SU-DHL-6 (cell line): ENCODE results near the gene HSD11B2.

Source experiments
- CTCF ChIP-seq: fragments of 200-600 bp; sonication (generic); IDR thresholded peaks from one replicate; pipeline ENCODE4 v1.5.1; 2017; ENCODE audit warnings: antibody characterized with exemption, mild to moderate bottlenecking, low read length, moderate library complexity; ENCODE audit not compliant: insufficient read depth, poor library complexity, severe bottlenecking
- EZH2phosphoT487 ChIP-seq: fragments of 200-600 bp; sonication (generic), shearing (Covaris generic); conservative IDR thresholded peaks from 2 replicates; pipeline ENCODE4 v1.6.1; 2018; ENCODE audit warnings: mild to moderate bottlenecking, antibody characterized with exemption, low read length, moderate library complexity, mixed read lengths

DNA sequence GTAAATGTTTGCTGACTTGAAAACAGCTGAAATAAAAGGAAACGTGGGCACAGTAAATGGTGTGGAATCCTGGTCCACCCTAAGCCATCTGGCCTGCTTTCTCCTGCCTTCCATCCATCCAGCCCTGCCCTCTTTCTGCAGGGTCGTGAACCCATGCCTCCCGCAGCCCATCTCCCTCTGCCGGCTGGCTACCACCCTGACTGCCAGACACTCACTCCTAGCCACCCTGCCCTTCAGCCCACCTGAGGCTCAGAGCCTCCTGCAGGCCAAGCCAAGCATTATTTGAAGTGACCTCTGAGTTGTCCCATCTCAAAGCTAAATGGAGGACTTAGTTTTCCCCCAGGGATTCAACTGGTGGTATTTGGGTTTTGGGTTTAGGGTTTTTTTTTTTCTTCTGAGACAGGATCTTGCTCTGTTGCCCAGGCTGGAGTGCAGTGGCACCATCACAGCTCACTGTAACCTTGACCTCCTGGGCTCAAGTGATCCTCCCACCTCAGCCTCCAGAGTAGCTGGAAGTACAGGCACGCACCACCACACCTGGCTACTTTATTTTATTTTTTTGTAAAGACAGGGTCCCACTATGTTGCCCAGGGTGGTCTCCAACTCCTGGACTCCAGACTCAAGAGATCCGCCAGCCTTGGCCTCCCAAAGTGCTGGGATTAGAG, 23.0 kb upstream of the HSD11B2 start:
- TF ChIP-seq CTCF (no peak), EZH2phosphoT487 (no peak)
